HG02763 (cell line): ENCODE data around the gene HDX.
"Not testable (repeated sequence)": the region's sequence is repeated elsewhere in the genome, so short reads cannot be mapped to it uniquely, and the experiment has no call there.

Experiments used
- ATAC-seq: cut with Tn5 transposase; IDR thresholded peaks from one replicate; pipeline ENCODE4 v1.9.1; 2021; ENCODE audit warnings: mild to moderate bottlenecking, moderate library complexity; ENCODE audit not compliant: unreplicated experiment

Gene HDX

GRCh38 chrX:84501798-84502628, at the start of gene HDX:
TSS of gene HDX (minus strand) at chrX:84502453. CDS start at chrX:84475397, 27,056 bp downstream.
- ATAC-seq, result peak; percentile 90

- not testable (repeated sequence) for ATAC-seq
Observed at GRCh38 chrX:84541315-84541714, 39.1 kb upstream of the HDX start.

- not testable (repeated sequence) for ATAC-seq
Observed at GRCh38 chrX:84537627-84538026, 35.4 kb upstream of the HDX start.

GRCh38 chrX:84488426-84488825, 13.8 kb downstream of the HDX start:
- no peak for ATAC-seq

- ATAC-seq, result peak; percentile 100
Observed at GRCh38 chrX:84487365-84488353, 14.6 kb downstream of the HDX start.

- ATAC-seq, result no peak
Observed at GRCh38 chrX:84479086-84479485, 23.2 kb downstream of the HDX start.

GRCh38 chrX:84477114-84477513, 25.1 kb downstream of the HDX start:
- ATAC-seq, result no peak

- ATAC-seq, result no peak
Observed at GRCh38 chrX:84475596-84475995, 26.7 kb downstream of the HDX start.

GRCh38 chrX:84475101-84475500, 27.2 kb downstream of the HDX start:
- ATAC-seq, result no peak

- ATAC-seq, result no peak
Observed at GRCh38 chrX:84469226-84469625, 33.0 kb downstream of the HDX start.

GRCh38 chrX:84467898-84468297, 34.4 kb downstream of the HDX start:
- no peak for ATAC-seq

- ATAC-seq, result no peak
Observed at GRCh38 chrX:84453351-84454246, 48.7 kb downstream of the HDX start.

- ATAC-seq, result no peak
Observed at GRCh38 chrX:84441143-84441542, 61.1 kb downstream of the HDX start.

GRCh38 chrX:84415140-84415539, 87.1 kb downstream of the HDX start:
- ATAC-seq, result no peak

- ATAC-seq, result no peak
Observed at GRCh38 chrX:84363663-84364062, 138.6 kb downstream of the HDX start.

GRCh38 chrX:84363051-84363450, 139.2 kb downstream of the HDX start:
- no peak for ATAC-seq

- no peak for ATAC-seq
Observed at GRCh38 chrX:84362184-84362838, 139.9 kb downstream of the HDX start.

GRCh38 chrX:84358271-84358670, 144.0 kb downstream of the HDX start:
- no peak for ATAC-seq

GRCh38 chrX:84357296-84357695, 145.0 kb downstream of the HDX start:
- no peak for ATAC-seq

GRCh38 chrX:84340968-84341367, 161.3 kb downstream of the HDX start:
- no peak for ATAC-seq
